ENCODE measurements around the gene CYB5R3.

CYB5R3 gene

GRCh38 chr22:42645341-42645937 lies 3.8 kb downstream of the CYB5R3 start (continued):
- no peak for TF ChIP-seq ZNF8 (CRISPR knock-in tag; IDR thresholded peaks at IDR 0.05)

GRCh38 chr22:42644422-42645340 lies 4.5 kb downstream of the CYB5R3 start:
- TF ChIP-seq ZFP3 (CRISPR knock-in tag; IDR thresholded peaks at IDR 0.05) (peak; percentile 76), OSR1 (CRISPR knock-in tag; IDR thresholded peaks at IDR 0.05) (no peak), ESRRG (CRISPR knock-in tag; IDR thresholded peaks at IDR 0.05) (no peak), CREB5 (CRISPR knock-in tag; IDR thresholded peaks at IDR 0.05; ENCODE audit: low read depth) (no peak)
- no peak for ATAC-seq

- TF ChIP-seq PATZ1 (CRISPR knock-in tag; IDR thresholded peaks at IDR 0.05; ENCODE audit: borderline replicate concordance) = no peak
- no peak for TF ChIP-seq POU6F1 (CRISPR knock-in tag; IDR thresholded peaks at IDR 0.05; ENCODE audit: borderline replicate concordance, low read depth)
- no peak for TF ChIP-seq ZFP30 (CRISPR knock-in tag; IDR thresholded peaks at IDR 0.05)
- TF ChIP-seq CSDC2 (CRISPR knock-in tag; IDR thresholded peaks at IDR 0.05) = no peak
- TF ChIP-seq ZNF8 (CRISPR knock-in tag; IDR thresholded peaks at IDR 0.05) = no peak
- TF ChIP-seq TSHZ2 (CRISPR knock-in tag; IDR thresholded peaks at IDR 0.05) = no peak
- TF ChIP-seq TCF4 (CRISPR knock-in tag; IDR thresholded peaks at IDR 0.05; ENCODE audit: borderline replicate concordance) = no peak
- no peak for TF ChIP-seq TOX (CRISPR knock-in tag; IDR thresholded peaks at IDR 0.05; ENCODE audit: borderline replicate concordance)
- TF ChIP-seq GLIS3 (CRISPR knock-in tag; IDR thresholded peaks at IDR 0.05) = no peak
- no peak for TF ChIP-seq OSR1 (CRISPR knock-in tag; IDR thresholded peaks at IDR 0.05)
- no peak for TF ChIP-seq PPARA (CRISPR knock-in tag; IDR thresholded peaks at IDR 0.05; ENCODE audit: borderline replicate concordance)
- no peak for TF ChIP-seq ESRRG (CRISPR knock-in tag; IDR thresholded peaks at IDR 0.05)
- TF ChIP-seq ZNF70 (CRISPR knock-in tag; IDR thresholded peaks at IDR 0.05) = no peak
- no peak for ATAC-seq
Measured at GRCh38 chr22:42643634-42644421, 5.4 kb downstream of the CYB5R3 start.

GRCh38 chr22:42642806-42643633 lies 6.2 kb downstream of the CYB5R3 start:
- ATAC-seq = no peak
- TF ChIP-seq PATZ1 (CRISPR knock-in tag; IDR thresholded peaks at IDR 0.05; ENCODE audit: borderline replicate concordance) (no peak), TSHZ2 (CRISPR knock-in tag; IDR thresholded peaks at IDR 0.05) (no peak), GLIS3 (CRISPR knock-in tag; IDR thresholded peaks at IDR 0.05) (no peak), ZFP3 (CRISPR knock-in tag; IDR thresholded peaks at IDR 0.05) (no peak)

Data from SK-N-SH treated with all-trans-retinoic acid at 6 μM for 48 hours (cell line).